ENCODE results near the gene LRIG3.

GRCh38 chr12:58833853-58834252 is 86.5 kb downstream of the LRIG3 start:
- TF ChIP-seq CTCF (IDR thresholded peaks at IDR 0.05) (no peak), POLR2AphosphoS5 (IDR thresholded peaks at IDR 0.05) (no peak), EP300 (IDR thresholded peaks at IDR 0.05) (no peak), POLR2A (IDR thresholded peaks at IDR 0.05; ENCODE audit: low read depth) (no peak)
